Small intestine (tissue), 7 donors: Measurements from ENCODE around the gene MPP7. TPM values are rescaled to one million over a fixed set of nuclear protein-coding genes. Genes with fewer than 3 reads are reported as not detected.

Experiments used
- DNase-seq, 2 donors: peaks; one replicate each; pipeline versions ENCODE4 v3.0.0 to v3.0.0-alpha.2; 2013
- FAIRE-seq: peaks from 2 replicates; lab custom pipeline; 2012; peaks lifted over from hg19 to GRCh38; lab: Jason Lieb, UNC
- H3K27ac ChIP-seq, 3 donors: one replicate each; pipeline ENCODE4 v1.5.1; 2013; ENCODE audit warnings: low read length in 2 of 3, mild to moderate bottlenecking in 2 of 3, control low read depth in 1 of 3, inconsistent platforms in 1 of 3, low read depth in 1 of 3, moderate library complexity in 1 of 3
- H3K27me3 ChIP-seq, 3 donors: one replicate each; pipeline ENCODE4 v1.6.1; 2013; ENCODE audit warnings: low read length in 3 of 3, inconsistent platforms in 1 of 3; ENCODE audit not compliant: control insufficient read depth in 3 of 3, insufficient read depth in 3 of 3
- H3K36me3 ChIP-seq, 3 donors: one replicate each; pipeline ENCODE4 v1.6.1; 2013; ENCODE audit warnings: low read length in 3 of 3, inconsistent platforms in 1 of 3, low read depth in 1 of 3, mild to moderate bottlenecking in 1 of 3, moderate library complexity in 1 of 3; ENCODE audit not compliant: control insufficient read depth in 3 of 3, insufficient read depth in 2 of 3
- H3K4me1 ChIP-seq, 3 donors: one replicate each; pipeline ENCODE4 v1.6.1; 2013; ENCODE audit warnings: low read length in 2 of 3, inconsistent platforms in 1 of 3, low read depth in 1 of 3, mild to moderate bottlenecking in 1 of 3, moderate library complexity in 1 of 3; ENCODE audit not compliant: control insufficient read depth in 3 of 3, insufficient read depth in 2 of 3
- H3K4me3 ChIP-seq, 3 donors: one replicate each; pipeline ENCODE4 v1.5.1; 2013; ENCODE audit warnings: low read length in 3 of 3, control low read depth in 1 of 3, inconsistent platforms in 1 of 3, low read depth in 1 of 3, mild to moderate bottlenecking in 1 of 3, moderate library complexity in 1 of 3
- H3K9me3 ChIP-seq, 2 donors: one replicate each; pipeline ENCODE4 v1.6.1; 2013; ENCODE audit warnings: low read depth in 1 of 2, low read length in 1 of 2; ENCODE audit not compliant: control insufficient read depth in 2 of 2, insufficient read depth in 1 of 2
- WGBS, 3 donors: extraction: QIAGEN DNeasy Blood & Tissue Kit; methylation state at CpG; one replicate each; pipeline ENCODE4 v1.1.7; 2013; 5-methylcytosine and 5-hydroxymethylcytosine counted together
- polyA plus RNA-seq, 4 donors: library from polyadenylated mRNA; stranded (reverse) in 3 of 4; unstranded in 1 of 4; fragments of 200-250 nt in 3 of 4; fragments of 120-200 nt in 1 of 4; gene quantifications; one replicate each; pipeline versions ENCODE4 v1.2.1 to v1.2.3, GENCODE V29; 2013
- donor health status: healthy with polysubstance abuse.
- donor health status: control.
- donor health status: control.
- donor health status: Bipolar disorder and iron deficiency.
- donor health status: healthy.

Gene MPP7
- polyA plus RNA-seq, 4 donors = 4.3 to 14.6 (median 5.9) TPM

GRCh38 chr10:28253169-28253785 lies 49.6 kb downstream of the MPP7 start:
- Histone ChIP-seq H3K27ac (no peak overlapping the region), H3K27me3 (no peaks in the 10 kb centered on the region), H3K4me3 (no peak overlapping the region), H3K36me3 (no peaks in the 10 kb centered on the region), H3K4me1 (no peaks in the 10 kb centered on the region), H3K9me3 (no peaks in the 10 kb centered on the region)
- 86 to 93% (median 93%) methylated on average over 11 of the region's 11 CpGs for WGBS, 3 donors
- FAIRE-seq (no peak), DNase-seq (no peak)

Other genes starting within 250 kb of the MPP7 start
- 100 to 1,000 TPM in 1 of 4 donors, 10 to 100 TPM in 3; 33.5 to 102 (median 36.7) TPM for gene WAC, start 230.1 kb upstream of the MPP7 start, polyA plus RNA-seq